Measurements from ENCODE around the gene NUP62.

The NUP62 gene

GRCh38 chr19:49932731-49933131, 3.4 kb upstream of the NUP62 start:
- TF ChIP-seq CTCF (IDR thresholded peaks at IDR 0.05; ENCODE audit: low read depth, low read length), result no peak
- H3K4me3 ChIP-seq (ENCODE audit: low read depth, low read length), result no peak overlapping the region
- in situ Hi-C loops (cut with HindIII; ENCODE audit: low sequenced_read_pairs), result no loop called here
- DNase-seq (ENCODE audit: low read depth, low spot score), result no peak

- in situ Hi-C loops (cut with HindIII; ENCODE audit: low sequenced_read_pairs), result no loop called here
- no peak for DNase-seq (ENCODE audit: low read depth, low spot score)
- H3K4me3 ChIP-seq (ENCODE audit: low read depth, low read length), result no peak overlapping the region
- no peak for TF ChIP-seq CTCF (IDR thresholded peaks at IDR 0.05; ENCODE audit: low read depth, low read length)
Measured at GRCh38 chr19:49932041-49932451, 2.7 kb upstream of the NUP62 start.

- TF ChIP-seq CTCF (IDR thresholded peaks at IDR 0.05; ENCODE audit: low read depth, low read length), result no peak
- no peak overlapping the region for H3K4me3 ChIP-seq (ENCODE audit: low read depth, low read length)
- no peak for DNase-seq (ENCODE audit: low read depth, low spot score)
- in situ Hi-C loops (cut with HindIII; ENCODE audit: low sequenced_read_pairs), result no loop called here
Measured at GRCh38 chr19:49931293-49932040, 2.2 kb upstream of the NUP62 start.

- peak overlapping the region; percentile 58 for H3K4me3 ChIP-seq (ENCODE audit: low read depth, low read length)
- in situ Hi-C loops (cut with HindIII; ENCODE audit: low sequenced_read_pairs), result no loop called here
- no peak for TF ChIP-seq CTCF (IDR thresholded peaks at IDR 0.05; ENCODE audit: low read depth, low read length)
- DNase-seq (ENCODE audit: low read depth, low spot score), result no peak
Measured at GRCh38 chr19:49930483-49931011, 1.2 kb upstream of the NUP62 start.

GRCh38 chr19:49929611-49930482, 543 bp upstream of the NUP62 start:
- DNase-seq (ENCODE audit: low read depth, low spot score), result peak; percentile 97
- H3K4me3 ChIP-seq (ENCODE audit: low read depth, low read length), result peak overlapping the region; percentile 58
- TF ChIP-seq CTCF (IDR thresholded peaks at IDR 0.05; ENCODE audit: low read depth, low read length), result no peak
- in situ Hi-C loops (cut with HindIII; ENCODE audit: low sequenced_read_pairs), result no loop called here

- TF ChIP-seq CTCF (IDR thresholded peaks at IDR 0.05; ENCODE audit: low read depth, low read length), result no peak
- no peak overlapping the region for H3K4me3 ChIP-seq (ENCODE audit: low read depth, low read length)
- no peak for DNase-seq (ENCODE audit: low read depth, low spot score)
- in situ Hi-C loops (cut with HindIII; ENCODE audit: low sequenced_read_pairs), result no loop called here
Measured at GRCh38 chr19:49927526-49928264, 1.6 kb downstream of the NUP62 start.

Data from astrocyte of the spinal cord (primary cell).